HG03460 (cell line): ENCODE data around the gene TRERF1.
"Not testable (repeated sequence)": the region's sequence is repeated elsewhere in the genome, so short reads cannot be mapped to it uniquely, and the experiment has no call there.

Source experiments
- ATAC-seq: cut with Tn5 transposase; IDR thresholded peaks from one replicate; pipeline ENCODE4 v1.9.1; 2021; ENCODE audit not compliant: unreplicated experiment

The TRERF1 gene, protein sequence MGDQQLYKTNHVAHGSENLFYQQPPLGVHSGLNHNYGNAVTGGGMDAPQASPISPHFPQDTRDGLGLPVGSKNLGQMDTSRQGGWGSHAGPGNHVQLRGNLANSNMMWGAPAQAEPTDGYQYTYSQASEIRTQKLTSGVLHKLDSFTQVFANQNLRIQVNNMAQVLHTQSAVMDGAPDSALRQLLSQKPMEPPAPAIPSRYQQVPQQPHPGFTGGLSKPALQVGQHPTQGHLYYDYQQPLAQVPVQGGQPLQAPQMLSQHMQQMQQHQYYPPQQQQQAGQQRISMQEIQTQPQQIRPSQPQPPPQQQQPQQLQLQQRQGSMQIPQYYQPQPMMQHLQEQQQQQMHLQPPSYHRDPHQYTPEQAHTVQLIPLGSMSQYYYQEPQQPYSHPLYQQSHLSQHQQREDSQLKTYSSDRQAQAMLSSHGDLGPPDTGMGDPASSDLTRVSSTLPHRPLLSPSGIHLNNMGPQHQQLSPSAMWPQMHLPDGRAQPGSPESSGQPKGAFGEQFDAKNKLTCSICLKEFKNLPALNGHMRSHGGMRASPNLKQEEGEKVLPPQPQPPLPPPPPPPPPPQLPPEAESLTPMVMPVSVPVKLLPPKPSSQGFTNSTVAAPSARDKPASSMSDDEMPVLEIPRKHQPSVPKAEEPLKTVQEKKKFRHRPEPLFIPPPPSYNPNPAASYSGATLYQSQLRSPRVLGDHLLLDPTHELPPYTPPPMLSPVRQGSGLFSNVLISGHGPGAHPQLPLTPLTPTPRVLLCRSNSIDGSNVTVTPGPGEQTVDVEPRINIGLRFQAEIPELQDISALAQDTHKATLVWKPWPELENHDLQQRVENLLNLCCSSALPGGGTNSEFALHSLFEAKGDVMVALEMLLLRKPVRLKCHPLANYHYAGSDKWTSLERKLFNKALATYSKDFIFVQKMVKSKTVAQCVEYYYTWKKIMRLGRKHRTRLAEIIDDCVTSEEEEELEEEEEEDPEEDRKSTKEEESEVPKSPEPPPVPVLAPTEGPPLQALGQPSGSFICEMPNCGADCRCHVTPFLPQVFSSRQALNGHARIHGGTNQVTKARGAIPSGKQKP (N-terminal part only)

DNA sequence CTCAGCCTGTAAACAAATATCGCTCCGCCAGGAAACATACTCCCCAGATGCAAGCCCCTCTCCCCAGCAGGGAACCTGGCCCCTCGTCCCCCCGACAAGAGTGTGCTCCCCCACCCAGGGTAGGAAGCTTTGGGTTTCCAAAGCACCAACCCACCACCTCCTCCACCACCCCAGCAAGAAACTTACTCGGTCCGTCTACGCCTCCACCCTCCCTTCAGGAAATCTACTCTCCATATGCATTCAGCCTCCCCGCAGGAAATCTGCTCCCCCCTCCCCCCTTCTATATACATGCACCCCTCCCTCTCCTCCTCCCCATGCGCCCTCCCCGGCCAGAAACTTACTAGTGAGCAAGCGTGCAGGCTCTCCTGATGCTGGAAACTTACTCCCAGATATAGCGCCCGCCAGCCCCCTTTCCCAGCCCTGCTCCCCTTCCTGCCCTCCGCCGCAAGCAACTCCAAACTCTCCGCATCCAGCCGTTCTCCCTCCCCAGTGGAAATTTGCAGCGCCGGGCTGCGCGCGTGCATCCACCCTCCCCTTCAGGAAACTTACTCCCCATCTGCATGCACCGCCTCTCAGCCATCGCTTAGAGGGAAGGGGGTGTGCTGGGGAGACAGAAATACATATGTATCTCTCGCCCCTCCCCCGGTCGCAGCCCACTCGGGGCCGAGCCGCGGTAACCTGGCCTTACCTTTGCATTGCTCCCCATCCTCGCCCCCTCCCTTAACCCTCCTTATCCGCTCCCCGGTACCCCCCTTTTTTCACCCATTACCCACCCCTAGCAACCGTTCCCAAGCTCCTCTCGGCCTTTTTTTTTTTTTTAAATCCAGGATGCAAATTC, at the start of gene TRERF1:
TRERF1 (minus strand) TSS at position 594 of the 838 bp plus-strand sequence. CDS start 182,336 bp downstream, outside the sequence.
- ATAC-seq, result peak; percentile 21

DNA sequence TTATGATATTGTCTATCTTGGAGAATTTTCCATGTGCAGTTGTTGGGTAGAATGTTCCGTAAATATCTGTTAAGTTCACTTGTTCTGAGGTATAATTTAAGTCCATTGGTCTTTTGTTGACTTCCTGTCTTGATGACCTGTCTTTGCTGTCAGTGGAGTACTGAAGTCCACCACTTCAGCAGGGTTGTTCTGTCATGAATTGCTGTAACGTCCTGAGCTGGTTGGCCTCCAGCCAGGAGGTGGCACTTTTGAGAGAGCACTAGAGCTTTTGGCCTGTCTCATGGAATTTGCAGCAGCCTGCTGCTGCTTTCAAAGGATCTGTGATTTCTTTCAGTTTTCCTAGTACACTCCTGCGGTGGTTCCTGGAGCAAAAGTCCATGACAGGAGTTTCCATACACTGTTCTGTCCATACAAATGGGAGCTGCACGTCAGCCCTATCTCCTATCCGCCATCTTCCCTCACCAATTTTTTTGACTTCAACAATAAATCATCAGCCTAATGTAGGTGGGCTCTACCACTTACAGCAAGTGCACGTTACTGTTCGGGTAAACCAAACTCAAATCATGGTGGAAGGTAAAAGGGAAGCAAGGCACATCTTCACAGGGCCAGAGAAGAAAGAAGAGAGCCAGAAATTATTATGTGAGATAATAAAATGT, 46.9 kb upstream of the TRERF1 start:
- no peak for ATAC-seq

DNA sequence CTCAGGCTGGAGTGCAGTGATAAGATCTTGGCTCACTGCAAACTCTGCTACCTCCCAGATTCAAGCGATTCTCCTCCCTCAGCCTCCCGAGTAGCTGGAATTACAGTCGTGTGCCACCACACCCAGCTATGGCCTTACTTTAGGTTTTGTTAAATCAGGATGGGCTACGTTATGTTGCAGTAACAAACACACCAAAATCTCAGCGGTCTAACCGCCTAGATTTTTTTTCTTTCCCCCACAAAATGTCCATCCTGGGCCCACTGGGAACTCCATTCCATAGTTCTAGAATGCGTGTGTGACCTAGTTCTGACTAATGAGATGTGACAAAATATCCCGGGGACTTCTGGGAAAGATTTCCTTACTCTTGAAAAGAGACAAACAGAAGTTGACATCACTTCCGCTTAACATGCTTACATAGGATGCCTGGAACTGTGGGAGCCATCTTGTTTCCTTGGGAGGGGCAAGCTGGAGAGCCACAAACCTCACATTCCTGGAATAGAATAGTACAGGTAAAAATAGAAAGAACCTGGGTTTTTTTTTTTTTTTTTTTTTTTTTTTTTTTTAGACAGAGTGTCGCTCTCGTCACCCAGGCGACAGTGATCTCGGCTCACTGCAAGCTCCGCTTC, 42.3 kb upstream of the TRERF1 start:
- no peak for ATAC-seq

DNA sequence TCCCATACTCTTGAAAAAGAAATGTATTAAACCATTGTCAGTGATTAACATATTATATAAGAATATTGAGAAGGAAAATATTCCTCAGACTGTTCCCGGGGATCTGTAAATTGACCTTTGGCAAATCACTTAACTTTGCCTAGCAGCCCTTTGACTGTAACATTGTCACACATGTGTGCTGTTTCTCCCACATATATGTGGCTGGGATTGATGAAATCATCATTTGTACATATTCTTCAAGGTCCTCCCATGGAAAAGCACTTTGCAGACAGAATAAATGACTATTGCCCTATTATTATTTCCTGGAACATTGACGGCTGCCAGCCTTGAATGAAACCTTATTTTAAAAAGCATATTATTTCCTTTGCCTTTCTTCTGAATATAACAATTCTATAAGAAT, 36.4 kb upstream of the TRERF1 start:
- no peak for ATAC-seq

DNA sequence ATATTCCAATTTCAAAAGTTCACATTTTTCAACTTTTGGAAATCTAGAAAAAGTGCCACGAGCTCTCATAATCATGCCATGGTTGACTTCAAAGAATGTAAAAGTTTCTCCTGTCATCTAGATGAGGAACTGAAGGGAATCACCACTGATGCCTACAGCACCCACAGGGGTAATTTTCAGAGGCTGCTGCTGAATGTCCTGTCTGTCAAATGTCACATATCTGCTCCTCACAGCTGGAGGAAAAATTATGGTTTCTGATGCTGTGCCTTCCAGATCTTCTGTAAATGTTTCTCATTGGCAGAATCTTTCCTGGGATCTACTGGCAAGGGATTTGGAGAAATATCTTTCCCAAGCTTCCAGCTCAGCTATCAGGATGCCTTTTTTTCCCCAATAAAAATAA, 32.5 kb upstream of the TRERF1 start:
- no peak for ATAC-seq

DNA sequence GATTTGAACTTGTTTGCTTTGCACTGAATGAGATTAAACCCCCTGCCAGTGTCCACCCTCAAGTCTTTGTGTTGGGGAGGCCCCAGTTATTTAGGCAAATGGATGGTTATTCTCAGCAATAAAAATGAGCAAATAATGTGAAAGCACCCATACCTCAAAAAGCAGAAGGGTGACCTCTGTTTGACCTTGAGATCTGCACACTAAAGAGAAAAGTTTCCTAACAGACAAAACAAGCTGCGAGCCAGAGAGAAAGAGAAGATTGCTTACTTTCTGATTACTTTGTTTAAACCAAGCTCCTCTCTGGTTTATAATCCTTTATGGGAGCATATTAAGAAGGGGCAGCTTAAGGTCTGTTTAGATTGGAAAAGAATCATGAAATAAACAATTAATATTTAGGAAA, 30.4 kb upstream of the TRERF1 start:
- ATAC-seq, result no peak

DNA sequence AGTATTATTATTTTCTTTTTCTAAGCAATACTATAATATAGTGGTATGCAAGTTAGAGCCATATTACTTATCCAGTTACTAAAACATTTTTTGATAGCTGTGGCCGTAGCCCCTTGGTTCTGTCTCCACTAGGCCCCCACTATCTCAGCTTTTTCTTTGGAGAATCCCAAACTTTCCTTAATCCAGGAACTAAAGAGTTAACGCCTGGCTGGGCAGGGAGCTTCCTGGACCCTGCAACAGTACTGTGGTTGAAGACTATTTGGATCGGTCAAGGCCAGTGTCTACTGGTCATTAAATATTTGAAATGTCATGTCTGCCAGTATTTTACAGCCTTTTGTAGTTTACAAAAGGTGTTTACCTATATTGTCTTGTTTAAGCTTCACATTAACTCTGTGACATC, 20.0 kb upstream of the TRERF1 start:
- ATAC-seq, result no peak

DNA sequence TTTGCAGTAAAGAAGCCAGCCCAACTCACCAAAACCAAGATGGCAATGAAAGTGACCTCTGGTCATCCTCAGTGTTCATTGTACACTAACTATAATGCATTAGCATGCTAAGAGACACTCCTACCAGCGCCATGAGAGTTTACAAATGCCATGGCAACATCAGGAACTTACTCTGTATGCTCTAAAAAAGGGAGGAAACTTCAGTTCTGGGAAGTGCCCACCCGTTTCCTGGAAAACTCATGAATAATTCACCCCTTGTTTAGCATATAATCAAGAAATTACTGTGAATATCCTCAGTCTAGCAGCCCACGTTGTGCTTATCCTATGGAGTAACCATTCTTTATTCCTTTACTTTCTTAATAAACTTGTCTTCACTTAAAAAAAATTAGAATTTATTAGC, 19.4 kb upstream of the TRERF1 start:
- ATAC-seq, result no peak

DNA sequence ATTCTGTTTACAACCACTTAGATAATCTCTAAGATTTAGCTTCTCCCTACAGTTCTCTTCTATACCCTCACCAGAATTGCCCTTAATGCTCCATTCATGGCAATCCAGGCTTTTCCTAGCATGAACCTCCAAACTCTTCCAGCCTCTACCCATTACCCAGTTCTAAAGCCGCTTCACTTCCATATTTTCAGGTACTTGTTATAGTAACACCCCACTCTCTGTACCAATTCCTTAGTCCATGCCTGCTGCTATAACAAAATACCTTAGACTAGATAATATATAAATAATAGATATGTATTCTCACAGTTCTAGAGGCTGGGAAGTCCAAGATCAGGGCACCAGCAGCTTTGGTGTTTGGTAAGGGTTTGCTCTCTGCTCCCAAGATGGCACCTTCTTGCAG, 16.5 kb upstream of the TRERF1 start:
- no peak for ATAC-seq

DNA sequence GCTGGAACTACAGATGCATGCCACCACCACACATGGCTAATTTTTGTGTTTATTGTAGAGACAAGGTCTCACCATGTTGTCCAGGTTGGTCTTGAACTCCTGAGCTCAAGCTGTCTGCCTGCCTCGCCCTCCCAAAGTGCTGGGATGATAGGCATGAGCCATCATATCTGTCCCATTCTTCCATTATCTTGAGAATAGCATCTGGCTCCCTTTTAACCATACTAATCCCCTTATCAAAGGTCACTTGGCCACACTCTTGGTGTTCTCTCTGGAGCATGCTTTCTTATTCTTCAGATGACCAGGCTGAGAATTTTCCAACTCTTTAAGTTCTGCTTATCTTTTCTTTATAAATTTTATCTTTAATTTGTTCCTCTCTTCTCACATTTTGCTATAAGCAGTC, 15.9 kb upstream of the TRERF1 start:
- no peak for ATAC-seq

DNA sequence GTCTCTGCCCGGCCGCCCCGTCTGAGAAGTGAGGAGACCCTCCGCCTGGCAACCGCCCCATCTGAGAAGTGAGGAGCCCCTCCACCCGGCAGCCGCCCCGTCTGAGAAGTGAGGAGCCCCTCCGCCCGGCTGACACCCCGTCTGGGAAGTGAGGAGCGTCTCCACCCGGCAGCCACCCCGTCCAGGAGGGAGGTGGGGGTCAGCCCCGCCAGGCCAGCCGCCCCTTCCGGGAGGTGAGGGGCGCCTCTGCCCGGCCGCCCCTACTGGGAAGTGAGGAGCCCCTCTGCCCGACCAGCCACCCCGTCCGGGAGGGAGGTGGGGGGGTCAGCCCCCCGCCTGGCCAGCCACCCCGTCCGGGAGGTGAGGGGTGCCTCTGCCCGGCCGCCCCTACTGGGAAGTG, 14.7 kb upstream of the TRERF1 start:
- ATAC-seq, result not testable (repeated sequence)

DNA sequence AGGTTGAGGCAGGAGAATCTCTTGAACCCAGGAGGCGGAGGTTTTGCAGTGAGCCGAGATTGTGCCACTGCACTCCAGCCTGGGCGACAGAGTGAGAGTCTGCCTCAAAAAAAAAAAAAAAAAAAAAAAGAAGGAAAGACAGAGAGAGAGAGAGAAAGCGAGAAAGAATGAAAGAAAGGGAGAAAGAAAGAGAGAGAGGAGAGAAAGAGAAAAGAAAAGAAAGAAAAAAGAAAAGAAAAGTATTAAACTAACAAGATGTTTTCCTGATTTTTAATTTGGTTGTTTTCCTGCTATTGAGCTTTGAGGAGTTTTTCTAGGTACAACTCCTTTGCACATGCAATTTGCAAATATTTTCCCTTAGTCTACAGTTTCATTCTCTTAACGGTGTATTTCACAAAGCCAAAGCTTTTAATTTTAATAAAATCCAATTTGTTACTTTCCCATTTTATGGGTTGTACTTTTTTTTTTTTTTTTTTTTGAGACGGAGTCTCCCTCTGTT, 10.8 kb upstream of the TRERF1 start:
- ATAC-seq, result no peak

DNA sequence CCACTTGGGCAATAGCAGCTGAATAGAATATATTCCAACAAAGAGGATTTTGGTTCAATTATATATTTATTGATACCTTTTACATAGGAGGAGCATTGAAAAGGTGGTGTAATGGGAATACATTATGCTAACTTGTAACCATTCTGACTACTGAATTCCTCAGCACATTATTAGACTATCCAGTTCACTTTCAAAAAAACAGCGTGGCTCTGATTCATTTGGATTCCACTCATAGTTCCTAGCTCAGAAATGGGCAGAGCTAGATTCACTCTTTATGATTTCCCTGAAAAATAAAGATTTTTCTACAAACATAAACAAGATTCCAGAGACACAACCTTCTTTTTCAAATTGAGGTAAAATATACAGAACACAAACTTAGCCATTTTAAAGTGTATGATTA, 9.2 kb upstream of the TRERF1 start:
- ATAC-seq, result no peak

DNA sequence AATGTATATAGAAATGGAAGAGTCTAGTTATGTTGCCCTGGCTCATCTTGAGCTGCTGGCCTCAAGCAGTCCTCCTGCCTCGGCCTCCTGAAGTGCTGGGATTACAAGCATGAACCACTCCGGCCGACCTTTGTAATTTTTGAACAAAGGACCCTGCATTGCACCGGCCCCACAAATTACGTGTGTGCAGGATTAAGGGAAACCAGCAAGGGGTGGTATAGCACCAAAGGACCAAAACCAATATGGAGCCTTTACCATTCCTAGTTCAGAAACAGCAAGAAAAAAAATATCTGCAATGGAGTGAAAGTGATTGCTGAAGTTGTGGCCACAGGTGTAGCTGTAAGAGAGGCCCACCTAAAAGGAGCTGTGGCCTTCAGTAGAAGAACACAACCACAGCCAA, 8.2 kb upstream of the TRERF1 start:
- ATAC-seq, result no peak

DNA sequence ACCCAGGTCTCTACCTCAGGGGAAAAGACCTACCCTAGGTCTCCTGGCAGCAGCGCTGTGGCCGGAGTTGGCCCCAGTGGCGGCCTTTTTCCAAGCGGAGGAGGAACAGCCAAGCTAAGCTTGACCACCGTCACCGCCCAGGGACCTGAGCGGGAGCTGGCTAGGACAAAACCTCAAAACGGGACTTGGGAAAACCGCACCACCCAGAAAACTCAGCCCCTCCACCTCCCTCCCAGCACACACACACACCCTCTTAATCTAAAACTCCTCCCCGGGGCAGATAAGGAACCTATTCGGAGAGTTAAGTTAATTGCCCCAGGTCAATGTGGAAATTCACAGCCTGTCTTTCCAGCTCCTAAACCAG, 2.7 kb upstream of the TRERF1 start:
- ATAC-seq, result no peak

DNA sequence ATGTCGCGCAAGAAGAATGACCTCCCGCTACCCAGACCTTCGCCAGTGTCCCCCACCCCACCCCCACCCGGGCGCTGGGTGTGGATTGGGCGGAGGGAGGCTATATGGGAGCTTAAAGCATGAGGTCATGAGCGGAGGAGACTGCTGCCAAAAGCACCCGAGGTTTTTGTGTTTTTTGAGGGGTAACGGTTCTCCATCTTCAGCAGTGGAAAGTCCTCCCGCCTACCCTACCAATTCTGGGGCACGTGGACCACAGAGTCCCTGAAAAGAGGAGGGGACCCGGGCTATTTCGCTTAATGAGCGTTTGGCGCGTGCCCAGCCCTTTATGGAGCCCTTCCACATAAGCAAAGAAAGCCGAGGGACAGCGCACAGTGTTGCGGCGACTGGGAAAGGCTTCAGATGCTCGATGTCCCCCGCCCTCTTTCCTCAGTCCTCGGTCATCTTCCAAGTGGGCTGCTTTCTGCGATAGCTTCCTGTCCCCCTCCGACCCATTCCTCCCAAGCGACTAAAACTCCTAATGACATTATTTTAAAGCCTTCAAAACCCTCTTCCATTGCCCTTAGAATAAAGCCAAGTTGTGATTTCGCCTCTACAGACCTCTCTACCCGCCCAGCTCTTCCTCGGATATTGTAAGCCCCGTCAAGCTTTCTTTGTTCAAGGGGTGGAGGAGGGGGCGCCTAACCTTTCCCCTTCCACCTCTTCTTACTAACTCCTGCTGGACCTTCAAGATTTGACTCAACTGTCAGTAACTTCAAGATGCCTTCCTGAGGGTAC, 2.1 kb upstream of the TRERF1 start:
- ATAC-seq, result no peak

DNA sequence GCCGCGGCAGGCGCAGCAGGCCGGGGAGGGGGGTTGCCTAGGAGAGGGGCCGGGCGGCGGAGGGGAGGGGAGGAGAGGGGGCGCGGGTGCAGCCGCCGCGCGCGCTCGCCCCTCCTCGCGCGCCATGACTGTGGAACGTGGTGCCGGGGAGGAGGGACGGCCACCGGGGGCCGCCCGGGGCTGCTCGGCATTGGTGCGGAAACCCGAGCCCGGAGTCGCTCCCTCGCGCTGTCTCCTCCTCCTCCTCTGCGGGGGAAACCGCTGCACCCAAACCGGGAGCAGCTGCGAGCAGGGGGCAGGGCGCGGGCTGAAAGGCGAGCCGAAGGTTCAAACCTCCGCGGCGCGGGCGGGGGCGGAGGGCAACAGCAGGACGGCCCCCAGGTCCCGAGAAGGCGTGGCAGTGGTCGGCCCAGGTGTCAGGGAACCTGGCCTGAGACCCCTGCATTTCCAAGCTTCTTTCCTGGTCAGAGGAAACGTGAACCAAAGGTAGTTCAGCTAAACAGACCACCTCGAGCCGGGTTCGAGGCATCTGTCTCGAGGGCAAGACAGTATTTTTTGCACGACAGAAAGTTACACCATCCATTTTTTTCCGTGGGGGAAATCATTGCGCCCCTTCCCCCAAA, 1.4 kb upstream of the TRERF1 start:
- ATAC-seq, result peak; percentile 52

DNA sequence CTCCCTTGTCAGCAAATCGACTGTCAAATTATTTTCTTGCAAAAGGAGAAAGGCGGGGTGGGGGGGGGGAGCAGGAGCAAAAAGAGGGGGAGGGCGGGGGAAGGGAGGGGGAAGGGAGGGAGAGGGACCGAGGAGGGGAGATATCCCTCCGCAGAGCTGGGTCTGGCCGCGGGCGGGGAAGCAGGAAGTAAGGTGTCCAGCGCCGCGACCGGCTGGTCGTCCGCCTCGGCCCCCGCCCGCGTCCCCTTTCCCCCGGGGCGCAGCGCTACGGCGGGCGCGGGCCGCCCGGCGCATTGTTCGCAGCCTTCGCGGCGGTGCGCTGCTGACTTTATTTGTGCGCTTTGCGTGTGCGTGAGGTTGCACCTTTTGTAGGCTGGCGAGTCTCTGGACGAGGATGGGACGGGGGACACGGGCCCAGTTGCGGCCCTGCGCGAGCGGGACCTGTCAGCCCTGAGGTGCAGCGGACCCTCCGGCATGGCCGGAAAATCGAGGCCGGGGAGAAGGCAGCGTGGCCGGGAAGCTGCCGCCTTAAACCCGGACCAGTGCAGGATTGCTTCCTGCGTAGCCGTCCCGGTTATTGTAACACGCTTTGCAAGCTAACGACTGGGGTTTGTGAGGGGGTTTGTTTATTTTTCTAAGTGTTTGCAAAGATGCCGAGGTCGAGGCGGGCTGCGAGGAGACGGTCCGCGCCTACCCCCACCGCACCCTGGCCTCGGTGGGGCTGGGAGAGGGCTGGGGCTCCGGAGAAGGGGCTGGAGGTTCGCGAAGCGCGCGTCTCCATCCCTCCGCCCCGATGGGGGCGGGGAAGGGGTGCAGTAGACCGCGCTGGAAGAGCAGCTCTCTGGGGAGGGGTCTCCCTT, 675 bp upstream of the TRERF1 start:
- peak; percentile 26 for ATAC-seq
